ENCODE results near the gene STK39.

Gene STK39

DNA sequence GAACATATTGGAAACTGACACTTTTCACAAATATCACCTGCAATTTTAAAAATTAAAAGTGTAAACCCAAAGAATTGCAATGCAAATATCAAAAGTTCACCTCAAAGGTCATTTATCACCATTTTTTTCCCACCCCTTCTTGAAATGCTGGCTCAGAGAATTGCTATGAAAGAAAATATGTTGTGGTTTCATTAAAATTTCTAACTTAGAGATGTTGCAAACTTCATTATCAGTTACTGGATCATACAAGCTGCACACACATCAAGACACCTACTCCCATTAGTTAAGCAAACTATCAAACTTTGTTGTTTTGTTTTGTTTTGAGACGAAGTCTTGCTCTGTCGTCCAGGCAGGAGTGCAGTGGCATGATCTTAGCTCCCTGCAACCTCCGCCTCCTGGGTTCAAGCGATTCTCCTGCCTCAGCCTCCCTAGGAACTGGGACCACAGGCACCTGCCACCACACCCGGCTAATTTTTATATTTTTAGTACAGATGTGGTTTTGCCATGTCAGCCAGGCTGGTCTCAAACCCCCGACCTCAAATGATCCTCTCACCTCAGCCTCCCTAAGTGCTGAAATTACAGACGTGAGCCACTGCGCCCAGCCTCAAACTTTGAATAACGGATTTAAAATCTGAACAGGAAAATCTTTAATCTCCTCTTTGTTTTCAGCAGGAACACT lies 37.0 kb downstream of the STK39 start:
- DNase-seq (ENCODE audit: low read depth in 2 of 2), result no peak

DNA sequence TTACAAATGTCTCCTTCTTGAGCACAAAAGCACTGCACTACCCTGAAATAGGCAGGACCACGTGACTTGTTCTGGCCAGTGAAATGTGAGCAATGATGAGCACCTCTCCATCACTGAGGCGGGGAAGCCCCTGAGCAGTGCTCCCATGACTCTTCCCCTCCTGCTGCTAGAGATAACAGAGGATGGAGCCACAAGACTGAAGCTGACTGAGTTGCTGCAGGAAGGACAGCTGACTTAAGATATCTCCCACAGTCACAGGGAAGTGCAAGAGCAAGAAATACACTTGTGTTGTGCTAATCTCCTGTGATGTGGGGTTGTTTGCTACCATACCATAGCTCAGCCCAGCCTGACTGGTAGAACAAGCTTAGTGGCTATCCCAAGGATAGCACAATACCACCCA lies 38.7 kb downstream of the STK39 start:
- DNase-seq (ENCODE audit: low read depth in 2 of 2), result no peak

DNA sequence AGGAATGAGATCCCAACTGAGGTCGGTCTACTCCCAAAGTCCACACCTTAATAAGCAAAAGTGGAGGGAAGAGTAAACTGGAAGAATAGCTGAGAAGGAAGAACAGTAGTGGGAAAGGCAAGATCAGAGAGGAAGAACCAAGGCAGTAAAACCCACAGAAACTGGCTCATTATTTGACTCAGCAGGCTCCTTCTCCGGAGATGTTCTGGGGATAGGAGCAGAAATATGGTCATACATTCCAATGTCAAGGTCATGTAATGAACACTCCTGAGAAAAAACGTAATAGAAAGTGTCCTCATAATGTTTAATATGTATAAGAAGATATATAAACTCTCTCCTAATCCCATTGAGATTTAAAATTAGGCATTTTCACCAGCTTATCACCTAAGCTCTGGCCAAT lies 39.5 kb downstream of the STK39 start:
- DNase-seq (ENCODE audit: low read depth in 2 of 2), result no peak

DNA sequence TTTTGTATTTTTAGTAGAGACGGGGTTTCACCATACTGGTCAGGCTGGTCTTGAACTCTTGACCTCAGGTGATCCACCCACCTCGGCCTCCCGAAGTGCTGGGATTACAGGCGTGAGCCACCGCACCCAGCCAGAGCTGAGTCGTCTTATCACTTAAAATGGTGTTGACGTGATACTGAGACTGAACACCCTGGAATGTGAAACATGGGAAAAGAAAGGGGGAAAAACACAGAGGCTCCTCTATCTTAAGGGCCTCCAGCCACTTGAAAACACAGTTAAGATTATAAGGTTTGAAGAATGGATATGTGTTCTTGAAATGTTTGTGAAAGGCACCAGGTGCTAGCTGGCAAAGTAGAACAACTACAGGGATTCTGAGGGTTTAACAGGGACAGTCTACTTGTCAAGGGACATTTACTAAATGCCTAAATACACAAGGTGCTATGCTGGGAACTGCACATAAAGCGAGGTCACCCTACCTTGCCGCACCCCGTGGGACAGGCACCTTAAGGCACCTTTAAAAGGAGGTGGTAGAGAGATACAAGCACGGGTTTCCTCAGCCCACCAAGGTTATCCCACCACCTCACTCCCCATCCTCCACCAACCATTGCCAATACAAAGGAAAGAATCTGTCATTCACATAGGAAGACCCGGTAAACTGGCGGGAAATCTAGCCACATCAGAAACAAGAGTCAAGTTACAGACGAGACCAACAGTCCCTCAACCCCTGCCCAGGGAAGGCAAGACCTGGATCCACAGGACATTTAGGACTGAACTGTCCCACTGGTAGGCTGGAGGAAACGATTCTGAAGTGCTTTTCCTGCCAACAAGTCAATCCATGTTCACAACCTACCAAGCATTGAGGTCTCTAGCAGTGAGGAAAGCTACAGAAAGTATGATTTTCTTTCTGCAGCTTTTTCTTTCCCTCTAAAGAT lies 43.4 kb downstream of the STK39 start:
- DNase-seq (ENCODE audit: low read depth in 2 of 2), result no peak

DNA sequence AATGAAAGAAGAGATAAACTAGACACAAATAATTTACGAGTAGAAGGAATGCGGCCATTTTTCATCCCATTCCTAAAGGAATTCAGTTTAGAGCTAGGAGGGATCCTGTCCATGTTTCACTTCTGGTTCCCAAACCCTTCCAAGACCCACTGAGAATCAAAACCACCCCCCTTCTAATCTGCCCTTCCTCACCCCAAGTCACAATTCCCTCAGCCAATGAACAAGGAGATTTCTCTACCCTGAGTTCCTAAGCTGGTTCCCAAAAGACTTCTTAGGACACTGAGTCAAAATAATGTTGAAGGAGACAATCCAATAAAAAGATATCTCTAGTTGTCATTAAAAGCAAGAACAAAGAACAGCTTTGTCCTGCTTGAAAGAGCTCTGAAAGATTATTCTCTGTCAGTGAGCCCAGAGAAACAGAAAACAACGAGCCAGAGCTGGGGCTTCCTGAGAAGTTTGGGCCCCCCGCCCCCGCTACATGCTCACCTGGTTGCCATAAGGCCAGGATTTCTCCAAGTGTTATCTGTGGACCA lies 45.7 kb downstream of the STK39 start:
- DNase-seq (ENCODE audit: low read depth in 2 of 2), result no peak

DNA sequence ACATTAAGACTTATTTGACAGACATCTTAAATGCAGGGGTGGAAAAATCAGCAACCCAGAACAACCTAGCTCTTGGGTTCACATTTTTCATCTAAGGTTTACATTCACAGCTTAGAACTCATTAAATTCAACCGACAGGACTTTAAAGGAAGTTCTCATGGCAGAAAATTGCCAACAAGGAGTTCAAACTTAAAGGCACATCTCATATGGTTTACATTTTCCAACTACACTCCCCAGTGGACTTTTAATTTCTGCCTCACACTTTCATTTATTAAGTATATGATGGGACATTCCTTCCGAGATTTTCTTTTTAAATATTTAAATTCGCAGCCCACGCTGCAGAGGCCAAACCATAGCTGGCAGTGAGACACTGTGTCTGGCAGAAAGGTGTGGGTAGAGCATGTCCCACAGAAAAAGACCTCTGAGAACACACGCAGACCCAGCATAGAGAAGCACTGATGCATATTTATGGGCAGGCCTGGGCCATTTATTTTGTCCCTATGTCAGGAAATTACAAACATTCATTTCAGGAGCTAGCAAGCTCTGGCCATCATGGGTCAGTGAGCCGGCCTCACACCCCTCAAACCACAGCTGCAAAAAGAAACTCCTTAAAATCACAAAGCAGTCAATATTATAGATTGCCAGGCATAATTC lies 46.3 kb downstream of the STK39 start:
- DNase-seq (ENCODE audit: low read depth in 2 of 2), result no peak

DNA sequence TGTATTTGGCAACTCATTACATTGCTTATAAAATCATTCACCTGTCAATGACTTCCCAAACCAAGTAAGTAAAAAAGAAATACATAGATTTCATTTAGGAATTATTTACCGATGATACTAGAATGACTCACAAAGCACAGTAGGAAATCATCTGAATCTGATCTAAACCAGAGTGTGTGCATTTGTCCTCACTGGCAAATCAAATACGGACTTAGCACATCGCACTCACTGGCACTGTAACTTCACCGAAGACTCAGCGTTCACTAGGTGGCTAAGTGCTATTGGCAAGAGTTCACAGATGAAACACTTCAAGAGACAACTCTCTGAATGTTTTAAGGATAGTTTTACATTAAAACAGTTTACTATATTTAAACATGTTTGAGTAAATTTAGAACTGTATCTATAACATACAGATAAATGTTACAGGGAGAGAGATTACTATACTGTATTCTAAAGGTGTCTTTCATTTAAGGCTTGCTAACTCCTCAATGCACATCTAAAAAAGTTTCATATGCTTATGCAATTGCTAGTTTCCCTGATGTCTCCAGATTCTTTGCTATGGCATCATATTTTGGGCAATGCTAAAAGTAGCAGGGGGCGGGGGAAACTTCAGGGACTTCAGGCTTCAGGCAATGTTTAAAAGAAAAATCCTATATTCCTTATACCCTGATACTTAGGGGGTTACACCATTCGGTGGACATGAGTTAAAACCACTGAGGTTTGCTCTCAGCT lies 48.8 kb downstream of the STK39 start:
- no peak for DNase-seq (ENCODE audit: low read depth in 2 of 2)

DNA sequence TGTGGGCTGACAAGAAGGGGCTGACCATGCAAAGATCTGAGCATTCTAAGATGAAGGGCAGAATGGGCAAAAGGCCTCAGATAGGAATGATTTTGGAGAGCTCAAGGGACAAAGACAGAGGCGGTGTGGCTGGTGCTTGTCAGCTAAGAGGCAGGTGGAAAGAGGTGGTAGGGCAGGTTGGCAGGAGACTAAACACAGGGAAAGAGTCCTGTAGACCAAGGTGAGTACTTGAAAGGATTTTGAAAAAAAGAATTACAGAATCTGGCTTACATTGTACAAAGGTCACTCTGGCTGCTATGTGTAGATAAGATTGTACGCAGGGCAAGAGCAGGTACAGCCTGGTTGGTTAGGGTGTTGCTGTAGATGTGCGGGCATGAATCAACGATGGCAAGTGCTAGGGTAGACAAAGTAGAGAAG lies 50.6 kb downstream of the STK39 start:
- DNase-seq (ENCODE audit: low read depth in 2 of 2), result no peak

DNA sequence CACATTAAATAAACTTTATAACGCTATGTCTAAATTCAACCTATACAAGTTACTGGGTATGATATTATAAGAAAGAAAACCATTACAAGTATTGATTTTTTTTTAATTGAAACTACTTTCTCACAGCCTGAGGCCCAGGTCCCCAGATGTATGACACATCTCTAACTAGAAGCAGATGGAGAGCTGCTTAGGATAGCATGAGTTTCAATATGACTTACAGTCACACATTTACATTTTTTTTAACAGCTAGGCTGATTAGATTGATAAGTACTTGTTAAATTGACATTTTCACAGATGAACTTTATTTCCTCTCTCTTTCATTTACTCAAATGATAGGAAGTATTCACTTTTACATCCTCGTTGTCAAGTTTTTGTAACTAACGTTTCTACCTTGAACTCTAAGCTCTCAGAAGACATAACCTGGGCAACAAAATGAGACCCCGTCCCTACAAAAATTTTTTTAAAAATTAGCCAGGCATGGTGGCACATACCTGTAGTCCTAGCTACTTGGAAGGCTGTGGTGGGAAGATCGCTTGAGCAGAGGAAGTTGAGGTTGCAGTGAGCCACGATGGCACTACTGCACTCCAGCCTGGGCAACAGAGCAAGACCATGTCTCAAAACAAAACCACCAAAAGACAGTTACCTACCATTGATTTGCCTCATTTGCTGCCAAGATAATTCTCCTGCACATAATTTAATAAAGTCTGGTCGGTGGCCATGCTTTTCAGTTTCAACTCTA lies 52.4 kb downstream of the STK39 start:
- no peak for DNase-seq (ENCODE audit: low read depth in 2 of 2)

DNA sequence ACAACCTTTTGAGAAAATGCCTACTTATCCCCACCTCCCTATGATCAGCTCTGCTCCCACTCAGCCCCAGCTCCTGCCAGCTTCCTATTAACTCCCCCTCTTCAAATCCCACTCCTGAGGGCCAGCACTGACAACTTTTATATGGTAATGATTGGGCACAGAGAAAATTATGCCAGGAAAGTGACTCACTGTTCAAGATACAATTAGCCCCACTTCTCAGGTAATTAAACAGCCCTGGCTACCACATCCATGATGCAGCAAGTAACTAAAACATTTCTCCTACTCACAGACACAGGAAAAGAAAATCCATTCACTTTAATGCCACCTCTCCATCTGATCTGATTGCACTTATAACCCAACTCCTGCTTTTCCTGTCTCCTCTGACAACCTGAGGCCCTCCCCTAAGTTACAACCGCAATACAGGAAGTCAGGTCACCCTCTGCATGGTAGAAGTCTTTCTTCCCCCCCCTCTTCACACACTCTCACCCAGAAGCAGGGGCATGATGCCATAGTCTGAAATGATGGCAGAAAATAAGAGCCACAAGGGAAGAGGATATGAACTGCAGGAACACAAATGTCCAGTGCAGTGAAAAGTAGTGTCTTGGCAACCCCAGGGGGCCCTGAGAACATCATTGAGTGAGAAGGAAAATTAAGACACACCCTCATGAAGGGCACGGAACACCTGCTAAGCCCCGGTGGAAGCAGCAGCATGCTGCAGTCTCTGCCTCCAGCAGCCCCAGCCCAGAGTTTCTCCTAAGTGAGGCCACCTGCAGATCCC lies 54.4 kb downstream of the STK39 start:
- DNase-seq (ENCODE audit: low read depth in 2 of 2), result no peak

DNA sequence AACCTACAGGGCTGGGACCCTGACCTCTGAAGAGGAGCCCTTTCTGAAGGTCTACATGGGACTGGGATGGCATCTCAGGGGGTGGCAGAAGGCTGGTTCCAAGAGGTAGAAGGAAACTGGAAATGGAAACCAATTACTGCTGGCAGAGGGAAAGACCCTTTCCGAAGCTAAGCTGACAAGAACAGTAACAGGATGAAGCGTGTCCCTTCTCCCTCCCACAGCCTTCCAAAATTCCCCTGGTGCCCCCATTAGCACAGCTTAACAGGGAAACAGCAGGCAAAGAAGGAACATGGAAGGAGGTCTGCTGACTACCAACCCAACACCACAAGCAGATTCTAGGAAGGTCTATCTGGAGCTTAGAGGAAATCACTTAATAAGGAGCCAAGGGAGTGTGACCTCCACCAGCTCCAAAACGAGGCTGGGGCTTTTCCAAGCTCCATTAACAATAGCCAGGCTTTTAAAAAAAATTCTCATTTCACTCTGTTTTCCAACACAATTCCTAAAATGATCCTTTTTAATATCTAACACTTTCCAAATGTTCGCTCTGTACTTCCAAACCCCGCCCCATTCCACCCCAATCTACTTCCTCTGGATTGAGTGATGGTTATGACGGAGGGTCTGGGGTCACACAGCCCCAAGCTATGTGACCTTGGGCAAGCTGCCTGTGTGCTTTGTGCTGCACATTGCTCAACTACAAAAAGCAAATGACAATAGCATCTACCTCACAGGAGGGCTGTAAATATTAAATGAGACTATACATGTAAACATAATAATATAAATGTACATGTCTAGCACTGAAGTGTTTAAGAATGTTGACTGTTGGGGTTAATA lies 55.2 kb downstream of the STK39 start:
- DNase-seq (ENCODE audit: low read depth in 2 of 2), result no peak

DNA sequence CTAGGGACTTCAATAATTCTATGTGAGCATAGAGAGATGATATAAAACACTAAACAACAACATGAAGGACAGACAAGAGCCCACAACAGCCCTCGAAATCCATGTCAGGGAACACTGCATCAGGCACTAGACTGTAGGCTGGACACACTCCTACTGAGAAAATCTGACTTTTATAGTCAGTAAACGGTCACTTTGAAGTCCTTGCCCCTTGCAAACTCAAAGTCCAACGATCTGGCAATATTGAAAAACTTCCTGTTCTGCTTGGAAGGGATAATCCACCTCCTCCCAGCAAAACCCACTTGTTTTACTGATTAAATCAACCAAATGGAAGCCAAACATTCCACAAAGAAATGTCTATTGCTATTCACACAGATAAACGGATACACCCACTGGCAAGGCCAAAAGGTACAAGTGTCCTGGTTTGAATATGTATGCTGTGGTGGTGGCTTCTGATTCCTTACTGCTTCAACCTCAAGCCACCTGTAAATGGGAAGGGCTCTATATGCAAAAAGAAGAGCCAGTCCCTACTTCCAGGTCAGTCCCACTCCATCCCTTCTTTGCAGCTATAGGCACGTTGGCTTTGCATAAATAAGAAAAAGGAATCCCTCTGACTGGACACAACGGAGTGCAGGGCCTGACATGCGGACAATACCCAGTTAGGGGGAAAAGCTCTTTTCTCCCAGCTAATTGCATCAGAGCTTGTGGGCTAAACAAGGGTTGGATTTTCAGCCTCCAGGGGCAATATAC lies 56.6 kb downstream of the STK39 start:
- no peak for DNase-seq (ENCODE audit: low read depth in 2 of 2)

DNA sequence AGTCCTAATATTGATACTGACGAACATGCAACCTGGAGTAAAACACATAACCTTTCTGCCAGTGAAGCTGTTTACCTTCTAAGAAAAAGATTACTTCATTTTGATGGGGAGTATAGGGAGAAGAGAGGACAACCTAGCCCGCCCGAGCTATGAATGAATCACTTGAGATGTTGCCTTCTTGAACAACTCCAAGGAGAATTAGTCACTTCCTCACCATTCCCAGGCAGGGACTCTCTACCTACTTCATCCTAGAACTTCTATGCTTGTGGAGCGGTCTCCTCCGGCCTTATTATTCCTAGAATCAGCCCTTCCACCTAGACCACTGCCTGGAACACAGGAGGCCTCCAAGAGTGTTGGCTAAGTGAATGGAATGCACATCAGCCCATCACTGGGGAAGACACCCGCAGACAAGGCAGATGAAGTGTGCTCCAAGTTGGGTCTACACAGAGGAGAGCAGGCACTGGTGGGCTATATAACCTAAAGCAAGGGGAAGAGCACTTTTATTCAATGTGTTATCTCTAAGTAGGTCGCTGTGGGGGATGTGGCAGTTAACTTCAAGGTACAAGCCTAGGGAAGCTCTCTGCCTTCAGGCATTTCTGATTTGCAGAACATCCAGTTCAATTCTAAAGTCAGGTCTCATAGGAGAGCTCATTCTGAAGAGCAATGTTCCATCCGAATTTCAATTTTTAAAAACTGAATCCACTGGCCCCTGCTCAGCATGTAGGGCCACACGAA lies 57.4 kb downstream of the STK39 start:
- DNase-seq (ENCODE audit: low read depth in 2 of 2), result no peak

DNA sequence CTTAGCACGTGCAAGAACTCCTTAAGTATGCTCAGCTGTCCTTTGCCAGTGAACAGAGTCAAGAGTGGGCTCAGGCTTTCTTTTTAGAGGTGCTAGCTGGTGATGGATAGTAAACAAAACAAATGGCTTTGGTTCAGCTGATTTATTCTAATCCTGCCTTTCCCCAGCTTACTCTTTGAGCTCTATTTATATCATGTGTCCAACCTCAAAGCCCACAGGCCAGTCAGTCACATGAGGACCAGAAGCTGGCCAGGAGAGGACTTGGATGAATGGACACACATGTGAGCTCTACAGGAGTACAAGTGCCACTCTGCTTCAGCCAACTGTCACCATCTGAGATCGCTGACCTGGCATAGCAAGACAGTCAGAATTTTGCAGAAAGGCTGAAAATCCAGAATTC lies 59.4 kb downstream of the STK39 start:
- DNase-seq (ENCODE audit: low read depth in 2 of 2), result no peak

DNA sequence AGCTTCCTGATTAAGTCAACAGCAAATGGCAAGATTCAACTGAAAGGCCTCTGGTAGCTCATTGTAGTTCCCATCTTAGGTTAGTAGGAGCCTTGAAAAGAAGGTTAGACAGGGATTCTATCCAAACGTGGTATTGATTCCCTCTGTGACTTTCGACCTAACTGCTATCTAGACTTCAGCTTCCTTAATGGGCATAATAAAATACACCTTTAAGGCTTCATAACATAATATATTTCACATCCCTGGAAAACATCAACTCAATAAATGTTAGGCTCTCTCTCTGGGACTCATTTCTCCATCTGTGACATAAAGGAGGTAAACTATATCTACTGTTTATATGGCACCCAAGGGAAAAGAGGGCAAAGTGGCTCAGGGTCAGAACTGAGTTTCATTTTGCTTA lies 60.9 kb downstream of the STK39 start:
- DNase-seq (ENCODE audit: low read depth in 2 of 2), result no peak

DNA sequence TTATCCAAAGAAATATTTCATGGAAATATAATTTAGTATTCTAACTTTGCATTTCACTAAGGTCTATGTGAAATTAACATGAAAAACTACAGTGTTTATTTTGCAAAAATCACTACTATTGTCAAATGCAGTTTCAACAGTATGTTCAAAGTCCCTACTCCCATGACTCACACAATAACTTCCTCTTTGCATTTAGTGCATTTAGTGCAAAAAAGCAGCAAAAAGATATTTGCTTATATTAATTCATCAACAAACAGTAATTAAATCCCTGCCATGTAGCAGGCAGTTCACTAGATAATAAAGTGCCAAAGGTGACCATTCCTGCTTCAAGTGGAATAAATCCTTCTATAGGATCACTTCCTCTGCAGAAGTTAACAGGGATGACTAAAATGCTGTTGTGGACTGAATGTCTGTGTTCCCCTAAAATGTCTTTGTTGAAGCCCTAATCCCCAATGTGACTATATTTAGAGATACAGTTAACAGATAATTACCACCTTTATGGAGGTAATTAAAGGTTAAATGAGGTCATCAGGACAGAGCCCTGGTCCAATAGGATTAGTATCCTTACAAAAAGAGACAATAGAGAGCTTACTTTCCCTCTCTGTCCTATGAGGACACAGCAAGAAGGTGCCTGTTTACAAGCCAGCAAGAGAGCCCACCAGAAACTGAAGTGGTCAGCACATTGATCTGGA lies 61.7 kb downstream of the STK39 start:
- DNase-seq (ENCODE audit: low read depth in 2 of 2), result no peak
